ENCODE measurements around the gene CIRBP. TPM values are rescaled to one million over a fixed set of nuclear protein-coding genes. Genes with fewer than 3 reads are reported as not detected.

Gene CIRBP
- total RNA-seq, 1 donor from 2014 or later, result 421 TPM

DNA sequence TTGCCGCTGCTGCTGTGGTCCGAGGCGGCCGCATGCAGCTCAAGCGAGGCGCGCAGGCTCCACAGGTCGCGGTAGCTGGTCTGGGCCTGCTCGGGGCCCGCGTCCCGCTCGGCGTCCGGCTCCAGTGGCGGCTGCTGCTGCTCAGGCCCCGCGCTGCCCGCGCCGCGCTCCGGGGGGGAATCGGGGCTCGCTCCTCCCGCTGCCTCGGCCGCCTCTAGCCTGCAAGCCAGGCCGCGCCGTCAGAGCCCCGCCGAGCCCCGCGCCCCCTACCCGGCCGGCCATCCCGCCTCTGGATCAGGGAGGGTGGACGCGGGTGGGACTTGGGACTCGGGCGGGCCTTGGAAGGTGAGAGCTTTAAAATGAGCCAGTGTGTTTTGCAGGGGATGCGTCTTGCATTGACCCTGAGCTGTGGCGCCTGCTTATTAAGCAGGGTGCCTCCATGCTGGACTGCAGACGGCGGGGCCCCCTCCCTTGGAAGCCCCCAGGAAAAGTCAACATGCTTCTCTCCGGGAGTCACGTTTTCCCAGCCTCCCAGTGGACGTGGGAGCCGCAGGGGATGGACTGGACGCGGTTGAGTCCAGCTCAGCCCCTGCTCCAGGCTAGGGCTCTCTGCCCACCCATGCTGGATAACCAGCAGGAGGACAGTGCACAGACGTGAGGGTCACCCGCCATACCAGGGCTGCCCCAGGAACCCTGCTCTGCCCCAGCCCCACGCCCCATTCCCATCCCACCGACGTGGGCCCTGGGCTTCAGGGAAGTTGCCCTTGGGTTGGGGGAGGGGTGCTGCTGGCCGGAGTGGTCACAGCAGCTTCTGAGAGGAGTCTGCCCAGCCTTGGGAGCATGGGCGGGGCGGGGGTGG, 39.0 kb upstream of the CIRBP start:
- no peak for DNase-seq (ENCODE audit: low read depth, low spot score)
- H3K27me3 Mint-ChIP-seq (ENCODE audit: low read depth), result no peaks in the 10 kb centered on the region
- H3K27ac Mint-ChIP-seq (ENCODE audit: unreplicated experiment), result no peak overlapping the region
- H3K9me3 Mint-ChIP-seq, result no peaks in the 10 kb centered on the region
- TF ChIP-seq CTCF (conservative IDR thresholded peaks at IDR 0.05), result no peak
- no peak overlapping the region for H3K4me3 Mint-ChIP-seq
- peaks cover 4% of the 10 kb centered on the region for H3K4me1 Mint-ChIP-seq
- no peaks in the 10 kb centered on the region for H3K36me3 Mint-ChIP-seq (ENCODE audit: low read depth)

GRCh38 chr19:1230783-1231489, 38.2 kb upstream of the CIRBP start:
- no peaks in the 10 kb centered on the region for H3K9me3 Mint-ChIP-seq
- H3K4me1 Mint-ChIP-seq, result peaks cover 4% of the 10 kb centered on the region
- DNase-seq (ENCODE audit: low read depth, low spot score), result no peak
- TF ChIP-seq CTCF (conservative IDR thresholded peaks at IDR 0.05), result no peak
- H3K36me3 Mint-ChIP-seq (ENCODE audit: low read depth), result no peaks in the 10 kb centered on the region
- H3K27ac Mint-ChIP-seq (ENCODE audit: unreplicated experiment), result no peak overlapping the region
- no peak overlapping the region for H3K4me3 Mint-ChIP-seq
- H3K27me3 Mint-ChIP-seq (ENCODE audit: low read depth), result no peaks in the 10 kb centered on the region

DNA sequence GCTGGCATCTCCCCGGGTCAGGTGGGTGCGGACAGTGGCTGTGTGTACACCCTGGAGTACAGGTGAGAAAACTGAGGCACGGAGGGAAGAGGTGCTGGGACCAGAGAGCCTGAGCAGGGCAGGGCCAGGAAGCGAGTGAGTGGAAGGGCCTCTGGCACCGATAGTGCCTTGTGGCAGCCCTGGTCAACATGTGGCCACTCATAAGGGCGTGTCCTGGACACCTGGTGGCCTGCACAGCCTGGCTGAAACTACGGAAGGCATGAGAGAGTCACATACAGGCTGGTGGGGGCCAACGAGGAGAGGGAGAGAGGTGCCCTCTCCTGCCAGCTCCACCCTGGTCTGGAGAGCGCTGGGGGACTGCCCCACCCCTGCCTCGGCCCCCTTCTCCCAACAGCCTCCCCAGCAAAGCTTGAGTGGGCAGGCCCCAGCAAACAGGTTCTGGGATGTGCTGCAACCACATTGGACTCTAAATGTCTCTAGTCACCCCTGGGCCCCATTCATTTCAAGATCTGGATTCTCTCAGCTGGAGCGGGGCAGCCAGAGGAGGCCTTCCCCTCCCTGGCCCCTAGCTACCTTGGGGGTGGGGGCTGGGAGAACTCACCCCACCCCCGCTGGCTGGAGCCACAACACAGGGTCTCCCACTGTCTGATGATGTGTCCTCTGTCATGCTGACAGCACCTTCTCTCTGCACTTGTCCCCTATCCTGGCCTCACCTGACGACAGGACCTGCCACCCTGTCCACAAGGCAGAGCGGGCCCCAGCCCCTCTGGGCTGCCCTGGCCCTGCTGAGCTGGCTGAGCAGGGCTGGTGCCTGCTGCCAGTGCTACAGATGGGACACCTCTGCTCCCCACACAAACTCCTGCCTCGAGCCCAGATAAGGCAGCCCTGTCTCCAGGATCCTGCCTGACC, 37.1 kb upstream of the CIRBP start:
- no peak for TF ChIP-seq CTCF (conservative IDR thresholded peaks at IDR 0.05)
- Mint-ChIP-seq H3K4me3 (peak overlapping the region; percentile 80), H3K27ac (ENCODE audit: unreplicated experiment) (peak overlapping the region; percentile 27)

GRCh38 chr19:1232652-1233072, 36.5 kb upstream of the CIRBP start:
- Mint-ChIP-seq H3K36me3 (ENCODE audit: low read depth) (no peaks in the 10 kb centered on the region), H3K4me1 (peaks cover 4% of the 10 kb centered on the region), H3K27ac (ENCODE audit: unreplicated experiment) (no peak overlapping the region), H3K27me3 (ENCODE audit: low read depth) (no peaks in the 10 kb centered on the region), H3K4me3 (peak overlapping the region; percentile 80), H3K9me3 (no peaks in the 10 kb centered on the region)
- DNase-seq (ENCODE audit: low read depth, low spot score), result no peak
- TF ChIP-seq CTCF (conservative IDR thresholded peaks at IDR 0.05), result no peak

More for the DNA sequence above, 37.1 kb upstream of the CIRBP start:
- Mint-ChIP-seq H3K27me3 (ENCODE audit: low read depth) (no peaks in the 10 kb centered on the region), H3K9me3 (no peaks in the 10 kb centered on the region), H3K4me1 (peaks cover 4% of the 10 kb centered on the region), H3K36me3 (ENCODE audit: low read depth) (no peaks in the 10 kb centered on the region)
- DNase-seq (ENCODE audit: low read depth, low spot score), result no peak

GRCh38 chr19:1233115-1233667, 35.9 kb upstream of the CIRBP start:
- TF ChIP-seq CTCF (conservative IDR thresholded peaks at IDR 0.05), result no peak
- no peaks in the 10 kb centered on the region for H3K36me3 Mint-ChIP-seq (ENCODE audit: low read depth)
- no peak for DNase-seq (ENCODE audit: low read depth, low spot score)
- H3K27ac Mint-ChIP-seq (ENCODE audit: unreplicated experiment), result no peak overlapping the region
- H3K4me3 Mint-ChIP-seq, result peak overlapping the region; percentile 62
- peaks cover 4% of the 10 kb centered on the region for H3K4me1 Mint-ChIP-seq
- H3K9me3 Mint-ChIP-seq, result no peaks in the 10 kb centered on the region
- H3K27me3 Mint-ChIP-seq (ENCODE audit: low read depth), result no peaks in the 10 kb centered on the region

All from neural crest cell (in vitro differentiated cells).